ENCODE results near the gene ME1. TPM values are rescaled to one million over a fixed set of nuclear protein-coding genes. Genes with fewer than 3 reads are reported as not detected.
"Not testable (repeated sequence)": the region's sequence is repeated elsewhere in the genome, so short reads cannot be mapped to it uniquely, and the experiment has no call there.

The ME1 gene
- 23.1 and 23.3 TPM in 2 replicates for total RNA-seq (2014; rRNA removed; shearing (Covaris generic))

DNA sequence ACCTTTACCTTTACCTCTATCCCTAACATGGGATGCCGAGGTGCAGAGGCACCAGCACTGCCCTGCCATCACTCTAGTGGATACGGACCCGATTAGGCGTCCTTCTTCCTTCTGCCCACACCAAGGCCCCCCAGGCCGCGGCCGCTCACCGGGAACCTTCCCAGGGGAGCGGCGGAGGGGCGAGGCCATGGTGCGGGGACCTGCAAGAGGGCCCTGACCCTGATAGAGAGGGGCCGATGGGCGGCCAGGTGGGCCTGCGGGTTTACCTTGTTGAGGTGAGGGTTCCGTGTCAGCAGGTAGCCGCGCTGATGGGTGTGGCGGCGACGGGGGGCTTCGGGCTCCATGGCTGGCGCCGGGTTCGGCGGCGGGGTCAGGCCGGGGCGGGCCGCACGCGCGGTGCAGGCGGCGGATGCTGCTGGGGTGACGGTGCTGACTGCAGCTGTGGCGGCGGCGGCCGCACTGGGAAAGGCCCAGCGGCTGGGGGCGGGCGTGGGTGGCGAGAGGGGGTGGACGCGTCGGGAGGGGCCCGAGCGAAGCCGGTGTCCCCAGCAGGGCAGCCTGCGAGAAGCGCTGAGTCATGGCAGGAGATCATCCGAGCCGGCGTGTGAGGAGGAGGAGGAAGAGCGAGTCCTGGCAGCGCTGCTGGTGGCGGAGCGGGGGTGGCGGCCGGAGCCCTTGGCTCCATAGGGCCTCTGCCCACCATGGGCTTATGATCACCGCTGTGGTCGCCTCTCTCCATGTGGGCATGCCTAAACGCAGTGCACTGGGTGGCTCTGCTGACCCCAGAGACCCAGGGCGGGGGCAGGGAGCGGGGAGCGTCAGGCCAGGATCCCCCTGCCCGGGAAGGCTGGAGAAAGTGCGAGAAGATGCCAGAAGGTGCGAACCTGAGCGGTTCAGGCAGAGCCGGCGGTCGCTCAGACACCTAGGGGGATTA, at the start of gene ME1:
Gene ME1, minus strand, starts transcription at position 441 of the 934 bp plus-strand sequence. Its CDS starts 97 bp downstream, at position 344.
- DNase-seq (ENCODE audit: low spot score) = peak; percentile 73

DNA sequence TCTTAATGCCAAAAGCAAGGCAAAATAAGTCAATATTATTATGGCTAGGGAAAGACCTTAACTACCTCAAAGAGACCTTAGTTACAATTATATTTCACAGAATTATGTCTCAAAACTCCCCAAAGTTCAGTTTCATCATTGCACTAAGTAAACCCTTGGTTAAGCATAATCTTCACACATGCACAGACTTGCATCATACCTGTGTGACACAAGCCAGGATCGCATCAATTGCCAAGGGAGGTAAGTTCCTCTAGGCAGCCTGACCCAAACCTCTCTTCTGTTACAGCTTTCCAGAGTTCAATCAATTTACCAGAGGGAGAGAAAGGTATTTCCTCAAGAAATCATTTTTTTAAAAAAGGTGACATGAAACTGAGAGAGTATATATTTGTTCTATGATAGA, 49.6 kb upstream of the ME1 start:
- no peak for DNase-seq (ENCODE audit: low spot score)

DNA sequence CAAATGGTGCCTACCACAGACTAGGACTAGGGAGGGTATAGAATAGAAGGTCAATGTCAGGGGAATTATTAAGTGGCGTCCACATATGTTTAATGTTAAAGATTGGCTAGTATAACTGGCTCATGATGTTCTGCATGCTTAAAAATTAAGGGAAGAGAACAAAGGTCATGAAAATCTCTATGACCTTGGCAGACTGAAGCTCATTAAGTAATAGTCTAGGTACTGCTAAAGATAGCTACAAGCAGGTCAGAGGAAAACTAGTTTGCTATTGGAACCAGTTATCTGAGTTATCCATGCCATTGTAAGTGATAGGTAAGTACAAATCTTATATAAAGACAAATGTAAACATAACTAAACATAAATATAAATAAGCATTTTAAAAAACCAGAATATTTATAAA, 48.5 kb upstream of the ME1 start:
- DNase-seq (ENCODE audit: low spot score) = no peak

DNA sequence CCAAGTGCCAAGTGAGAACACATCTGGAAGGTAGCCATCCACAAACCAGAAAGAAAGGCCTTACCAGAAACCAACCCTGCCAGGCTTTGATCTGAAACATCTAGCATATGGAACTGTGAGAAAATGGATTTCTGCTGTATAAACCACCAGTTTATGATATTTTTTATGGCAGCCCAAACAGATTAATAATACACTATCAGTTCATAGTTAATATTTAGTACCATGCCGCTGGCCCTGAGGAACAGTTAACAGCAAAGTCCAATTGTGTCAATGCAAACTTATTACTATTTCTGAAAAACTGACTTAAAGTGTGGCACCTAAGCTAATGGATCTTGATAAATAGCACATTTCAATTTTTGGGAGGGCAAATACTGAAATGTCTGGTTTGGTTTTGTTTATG, 46.1 kb upstream of the ME1 start:
- no peak for DNase-seq (ENCODE audit: low spot score)

DNA sequence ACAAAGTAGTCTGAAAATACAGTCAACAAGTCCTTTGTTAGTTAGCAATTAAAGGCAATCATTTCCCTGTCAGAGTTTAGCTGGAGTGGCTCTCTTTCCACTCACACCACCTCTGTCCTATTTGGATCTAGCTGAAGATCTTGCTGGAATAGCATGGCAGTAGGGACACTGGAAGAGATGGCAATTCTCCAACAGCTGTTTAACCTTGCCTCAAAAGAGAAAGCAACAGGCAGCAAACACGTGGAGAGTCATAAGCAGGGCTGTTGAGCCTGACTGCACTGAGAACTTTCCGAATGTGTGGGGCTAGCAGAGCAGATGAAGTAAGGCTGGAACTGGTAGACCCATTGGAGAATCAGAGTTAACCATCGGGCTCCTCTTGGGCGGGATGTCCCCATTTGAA, 43.5 kb upstream of the ME1 start:
- no peak for DNase-seq (ENCODE audit: low spot score)

DNA sequence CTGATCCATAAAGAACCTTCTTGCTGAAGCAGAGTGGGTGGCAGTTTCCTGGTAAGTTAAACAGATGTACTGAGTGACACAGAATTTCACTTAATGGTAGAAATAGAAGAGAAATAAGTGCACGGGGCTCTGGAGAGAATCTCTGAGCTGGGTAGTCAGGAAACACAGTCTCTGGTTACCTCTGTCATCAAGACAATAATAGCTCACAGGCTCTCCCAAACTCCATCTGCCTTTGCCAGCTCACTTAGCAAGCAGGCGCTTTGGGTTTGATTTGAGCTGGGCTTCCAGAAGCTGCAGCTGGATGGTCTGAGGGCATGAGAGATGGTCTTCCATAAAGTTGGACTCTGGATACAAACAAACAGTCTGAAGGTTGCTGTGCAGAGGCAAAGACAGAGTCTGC, 41.9 kb upstream of the ME1 start:
- no peak for DNase-seq (ENCODE audit: low spot score)

DNA sequence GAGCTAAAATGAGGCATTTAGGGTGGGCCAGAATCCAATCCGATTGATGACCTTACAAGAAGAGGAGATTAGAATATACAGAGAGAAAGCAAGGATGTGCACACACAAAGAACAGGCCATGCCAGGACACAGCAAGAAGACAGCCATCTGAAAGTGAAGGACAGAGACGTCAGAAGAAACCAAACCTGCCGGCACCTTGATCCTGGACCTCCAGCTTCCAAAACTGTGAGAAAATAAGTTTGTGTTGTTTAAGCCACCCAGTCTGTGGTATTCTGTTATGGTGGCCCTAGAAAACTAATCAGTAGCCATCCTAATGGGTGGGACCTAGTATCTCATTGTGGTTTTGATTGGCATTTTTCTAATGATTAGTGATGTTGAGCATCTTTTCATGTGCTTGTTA, 39.7 kb upstream of the ME1 start:
- no peak for DNase-seq (ENCODE audit: low spot score)

DNA sequence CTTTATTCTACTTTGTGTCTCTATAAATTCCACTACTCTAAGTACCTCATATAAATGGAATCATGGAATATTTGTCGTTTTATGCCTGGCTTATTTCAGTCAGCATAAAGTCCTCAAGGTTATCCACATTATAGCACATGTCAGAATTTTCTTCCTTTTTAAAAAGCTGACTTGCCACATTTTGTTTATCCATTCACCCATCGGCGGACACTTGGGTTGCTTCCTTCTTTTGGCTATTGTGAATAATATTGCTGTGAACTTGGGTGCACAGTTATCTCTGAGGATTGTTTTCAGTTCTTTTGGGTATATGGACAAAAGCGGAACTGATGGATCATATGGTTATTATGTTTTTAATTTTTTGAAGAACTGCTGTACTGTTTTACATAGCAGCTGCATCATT, 39.1 kb upstream of the ME1 start:
- no peak for DNase-seq (ENCODE audit: low spot score)

DNA sequence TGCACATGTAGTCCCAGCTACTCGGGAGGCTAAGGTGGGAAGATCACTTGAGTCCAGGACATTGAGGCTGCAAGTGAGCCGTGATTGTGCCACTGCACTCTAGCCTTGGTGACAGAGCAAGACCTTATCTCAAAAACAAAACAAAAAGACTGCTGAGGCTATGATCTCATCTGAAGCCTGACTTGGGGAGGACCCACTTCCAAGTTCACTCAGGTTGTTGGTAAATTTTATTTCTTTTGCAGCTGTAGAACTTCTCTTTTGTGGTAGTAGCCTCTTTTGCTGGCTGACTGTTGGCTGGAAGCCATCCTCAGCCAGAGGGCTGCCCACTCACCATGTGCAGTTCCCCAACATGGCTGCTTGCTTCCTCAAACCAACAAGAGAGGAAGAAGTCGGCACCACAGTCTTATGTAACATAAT, 36.8 kb upstream of the ME1 start:
- DNase-seq (ENCODE audit: low spot score) = no peak

DNA sequence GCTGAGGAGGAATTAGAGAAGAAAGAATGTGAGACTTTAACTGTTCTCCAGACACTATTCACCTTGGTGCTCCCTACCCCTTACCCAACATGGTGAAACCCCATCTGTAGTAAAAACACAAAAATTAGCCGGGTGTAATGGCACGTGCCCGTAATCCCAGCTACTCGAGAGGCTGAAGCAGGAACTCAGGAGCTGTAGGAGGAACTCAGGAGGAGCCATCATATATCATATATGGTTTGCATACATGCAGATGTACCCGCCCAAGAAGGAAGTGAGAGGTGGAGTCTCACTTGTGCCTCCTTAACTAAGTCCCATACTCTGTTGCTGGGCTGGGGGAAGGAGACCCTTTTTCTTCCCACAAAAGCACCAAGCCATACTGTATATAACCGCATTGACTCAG, 35.5 kb upstream of the ME1 start:
- no peak for DNase-seq (ENCODE audit: low spot score)

DNA sequence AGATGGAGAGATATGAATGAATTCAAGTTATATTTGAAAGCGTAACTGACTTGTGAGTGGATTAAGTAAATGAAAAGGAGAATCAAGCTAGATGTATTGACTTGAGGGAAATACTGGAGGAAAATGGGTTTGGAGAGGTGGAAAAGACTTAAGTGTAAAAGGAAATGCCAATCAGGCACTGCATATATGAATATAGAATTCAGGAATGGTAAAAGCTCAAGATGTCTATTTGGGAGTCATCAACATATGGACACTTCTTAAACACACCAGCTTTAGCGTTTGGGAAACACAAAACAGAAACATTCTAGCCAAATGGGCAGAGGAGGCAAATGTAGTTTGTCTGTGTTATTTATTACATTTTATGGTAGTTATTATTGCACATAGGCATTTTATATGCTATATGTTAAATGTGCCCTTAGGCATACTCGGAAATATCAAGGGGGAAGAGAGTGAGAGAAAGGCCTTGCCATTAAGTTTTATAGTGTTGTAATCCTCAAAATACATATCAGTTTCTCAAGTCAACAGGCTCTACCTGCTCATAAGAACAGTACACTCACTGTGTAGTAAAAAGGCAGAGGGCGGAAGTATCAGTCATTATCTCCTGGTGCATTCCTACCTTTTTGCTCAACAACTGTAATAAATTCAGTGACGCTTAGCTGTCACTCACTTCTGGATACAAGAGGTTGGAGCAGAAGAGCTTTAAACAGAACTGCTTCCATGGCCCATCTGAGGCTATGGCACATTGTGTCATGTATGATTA, 33.7 kb upstream of the ME1 start:
- no peak for DNase-seq (ENCODE audit: low spot score)

DNA sequence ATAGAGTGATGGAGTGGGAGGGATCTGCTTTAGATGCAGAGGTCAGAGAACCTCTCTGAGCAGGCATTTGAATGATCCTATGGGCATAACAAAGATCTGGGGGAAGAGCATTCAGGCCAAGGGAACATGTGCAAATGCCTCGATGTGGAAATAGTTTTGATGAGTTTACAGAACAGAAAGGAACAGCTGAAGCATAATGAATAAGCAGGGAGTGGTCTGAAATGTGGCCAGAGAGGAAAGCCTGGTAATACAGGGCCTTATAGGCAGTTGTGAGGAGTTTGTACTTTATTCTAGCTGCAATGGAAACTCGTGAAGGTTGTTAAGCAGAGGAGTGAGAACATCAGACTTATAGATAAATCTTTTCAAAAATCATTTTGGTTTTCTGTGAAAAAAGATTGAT, 33.0 kb upstream of the ME1 start:
- DNase-seq (ENCODE audit: low spot score) = no peak

DNA sequence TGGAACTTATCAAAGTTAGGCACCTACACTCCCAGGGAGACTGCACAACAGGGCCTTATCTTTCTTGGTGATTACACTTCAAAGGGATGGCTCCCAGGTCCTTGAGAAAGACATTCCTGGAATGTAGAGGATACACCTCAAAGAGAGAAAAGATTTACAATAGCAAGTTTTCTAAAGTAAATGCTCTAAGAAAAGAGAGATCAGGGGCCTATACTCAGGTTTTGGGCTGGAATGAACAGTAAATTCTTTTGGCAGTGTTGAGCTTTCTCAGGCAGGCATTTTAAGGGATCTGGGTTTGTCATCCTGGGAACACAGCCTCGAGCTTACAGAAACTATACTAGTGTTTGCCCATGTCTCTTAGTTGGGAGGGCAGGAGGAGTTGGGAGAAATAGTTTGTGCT, 31.7 kb upstream of the ME1 start:
- no peak for DNase-seq (ENCODE audit: low spot score)

DNA sequence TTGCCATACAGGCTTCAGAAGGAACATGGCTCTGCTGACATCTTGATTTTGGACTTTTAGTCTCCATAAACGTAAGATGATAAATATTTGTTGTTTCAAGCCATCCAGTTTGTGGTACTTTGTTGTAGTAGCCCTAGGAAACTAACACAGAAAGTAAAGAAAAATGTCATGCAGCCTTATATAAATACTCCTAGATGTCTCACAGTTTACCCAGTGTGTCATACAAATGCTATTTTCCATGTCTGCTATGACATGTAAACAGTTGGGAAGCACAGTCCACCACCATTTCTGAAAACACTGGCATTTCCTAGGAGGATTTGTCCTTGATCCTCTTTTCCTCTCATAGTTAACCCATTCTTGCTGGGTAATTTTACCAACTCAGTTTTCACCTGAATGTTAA, 30.6 kb upstream of the ME1 start:
- DNase-seq (ENCODE audit: low spot score) = no peak

DNA sequence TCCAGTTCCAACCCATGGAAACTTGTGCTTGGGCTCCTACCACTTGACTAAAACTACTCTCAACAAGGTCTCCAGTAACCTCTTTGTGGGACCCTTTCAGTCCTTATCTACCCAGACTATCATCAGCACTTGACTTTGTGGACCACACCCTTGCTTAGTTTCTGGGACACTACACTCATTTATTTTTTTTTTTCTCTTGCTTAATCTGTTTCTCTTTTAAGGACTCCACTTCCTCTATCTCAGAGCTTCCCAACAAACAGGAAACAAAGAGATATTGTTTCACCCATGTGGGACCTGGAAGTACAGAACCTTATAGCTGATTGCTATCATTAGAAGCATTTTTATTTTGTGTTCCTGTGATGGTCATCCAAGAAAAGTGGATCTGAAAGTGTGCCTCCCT, 28.8 kb upstream of the ME1 start:
- DNase-seq (ENCODE audit: low spot score) = no peak

DNA sequence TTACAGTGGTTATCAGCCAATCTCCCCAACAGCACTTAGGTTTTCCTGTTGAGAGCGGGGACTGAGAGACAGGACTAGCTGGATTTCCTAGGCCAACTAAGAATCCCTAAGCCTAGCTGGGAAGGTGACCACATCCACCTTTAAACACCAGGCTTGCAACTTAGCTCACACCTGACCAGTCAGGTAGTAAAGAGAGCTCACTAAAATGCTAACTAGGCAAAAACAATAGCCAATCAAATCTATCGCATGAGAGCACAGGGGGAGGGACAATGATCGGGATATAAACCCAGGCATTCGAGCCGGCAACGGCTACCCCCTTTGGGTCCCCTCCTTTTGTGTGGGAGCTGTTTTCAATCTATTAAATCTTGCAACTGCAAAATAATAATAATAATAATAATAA, 19.2 kb upstream of the ME1 start:
- DNase-seq (ENCODE audit: low spot score) = not testable (repeated sequence)

DNA sequence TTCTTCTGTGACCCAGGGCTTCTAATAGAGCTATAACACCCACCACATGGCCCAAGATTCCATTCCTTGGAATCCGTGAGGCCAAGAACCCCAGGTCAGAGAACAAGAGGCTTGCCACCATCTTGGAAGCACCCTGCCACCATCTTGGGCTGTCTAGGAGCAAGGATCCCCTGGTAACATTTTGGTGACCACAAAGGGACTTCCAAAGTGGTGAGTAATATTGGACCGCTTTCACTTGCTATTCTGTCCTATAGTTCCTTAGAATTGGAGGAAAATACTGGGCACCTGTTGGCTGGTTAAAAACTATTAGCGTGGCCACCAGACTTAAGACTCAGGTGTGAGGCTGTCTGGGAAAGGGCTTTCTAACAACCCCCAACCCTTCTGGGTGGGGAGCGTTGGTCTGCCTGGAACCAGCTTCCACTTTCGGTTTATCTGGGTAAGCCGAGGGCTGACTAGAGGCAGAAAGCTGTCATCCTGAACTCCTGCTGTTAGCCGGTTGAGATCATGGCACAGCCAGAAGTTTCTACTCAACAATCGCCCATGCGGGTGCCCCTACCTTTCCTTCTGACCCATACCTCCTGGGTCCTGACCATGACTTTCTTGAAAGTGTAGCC, 13.3 kb upstream of the ME1 start:
- DNase-seq (ENCODE audit: low spot score) = not testable (repeated sequence)

DNA sequence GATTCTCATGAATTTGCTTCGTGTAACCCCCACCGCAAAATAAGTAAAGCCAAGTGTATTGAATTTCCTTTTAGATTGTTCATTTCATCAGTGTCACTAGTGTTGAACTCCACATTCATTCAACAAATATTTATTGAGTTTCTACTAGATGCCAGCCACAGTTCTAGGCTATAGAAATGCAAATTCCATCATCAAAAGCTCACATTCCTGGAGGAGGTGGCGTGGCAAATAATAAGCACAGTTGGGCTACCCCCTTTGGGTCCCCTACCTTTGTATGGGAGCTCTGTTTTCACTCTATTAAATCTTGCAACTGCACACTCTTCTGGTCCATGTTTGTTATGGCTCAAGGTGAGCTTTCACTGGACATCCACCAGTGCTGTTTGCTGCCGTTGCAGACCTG, 12.7 kb upstream of the ME1 start:
- DNase-seq (ENCODE audit: low spot score) = no peak

DNA sequence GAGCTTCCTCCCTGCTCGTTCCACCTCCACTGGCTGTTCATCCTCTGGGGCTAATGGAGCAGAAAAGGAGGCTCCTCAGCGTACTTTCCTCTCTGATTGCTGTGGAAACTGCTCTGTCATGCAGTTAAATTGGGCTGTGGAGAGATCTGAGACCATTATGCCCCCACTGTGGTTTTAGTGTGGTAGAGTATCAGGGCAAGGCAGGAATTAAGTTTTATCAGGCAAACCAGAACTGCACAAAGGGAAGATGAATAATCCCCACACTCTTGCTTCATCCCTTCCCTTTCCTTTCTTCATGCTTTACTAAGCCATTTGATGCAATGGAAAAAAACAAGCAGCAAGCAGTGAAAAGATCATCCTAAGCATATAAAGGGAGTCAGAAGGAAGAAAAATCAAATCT, 11.9 kb upstream of the ME1 start:
- peak; percentile 11 for DNase-seq (ENCODE audit: low spot score)

DNA sequence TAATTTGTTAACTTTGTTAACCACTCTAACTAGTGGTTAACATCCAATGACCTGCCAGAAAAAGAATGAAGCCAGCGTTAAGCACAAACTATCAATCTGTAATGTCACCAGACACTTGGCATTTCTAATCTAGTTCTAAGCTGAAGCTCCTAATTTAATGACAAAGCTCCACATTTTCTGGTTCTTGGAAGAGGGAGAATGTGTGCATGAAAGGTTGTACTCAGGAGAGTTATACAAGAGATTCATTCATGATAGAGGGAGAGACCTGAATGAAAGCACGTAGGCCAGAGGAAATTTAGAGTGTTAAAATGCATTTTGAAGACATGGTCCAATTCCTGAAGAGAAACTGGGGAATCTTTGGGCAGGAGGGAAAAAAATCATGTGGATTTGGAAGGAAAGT, 8.3 kb upstream of the ME1 start:
- DNase-seq (ENCODE audit: low spot score) = no peak

DNA sequence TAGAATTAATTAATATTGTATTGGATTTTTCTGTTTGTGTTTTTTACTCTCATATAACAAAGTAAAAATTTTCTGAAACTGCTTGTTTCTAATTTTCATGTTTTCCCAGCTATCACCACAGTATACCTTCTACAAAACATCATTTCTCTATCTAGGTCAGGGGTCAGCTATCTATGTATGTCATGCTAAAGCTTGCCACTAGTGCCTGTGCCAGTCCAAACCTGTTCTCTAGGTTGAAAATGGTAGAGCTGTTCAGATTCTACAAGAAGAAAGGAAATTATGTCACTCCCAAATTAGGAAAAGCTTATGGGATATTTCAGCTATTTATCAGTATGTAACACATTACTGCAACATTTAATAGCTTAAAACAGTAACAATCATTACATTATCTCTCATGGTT, 5.8 kb upstream of the ME1 start:
- DNase-seq (ENCODE audit: low spot score) = no peak

DNA sequence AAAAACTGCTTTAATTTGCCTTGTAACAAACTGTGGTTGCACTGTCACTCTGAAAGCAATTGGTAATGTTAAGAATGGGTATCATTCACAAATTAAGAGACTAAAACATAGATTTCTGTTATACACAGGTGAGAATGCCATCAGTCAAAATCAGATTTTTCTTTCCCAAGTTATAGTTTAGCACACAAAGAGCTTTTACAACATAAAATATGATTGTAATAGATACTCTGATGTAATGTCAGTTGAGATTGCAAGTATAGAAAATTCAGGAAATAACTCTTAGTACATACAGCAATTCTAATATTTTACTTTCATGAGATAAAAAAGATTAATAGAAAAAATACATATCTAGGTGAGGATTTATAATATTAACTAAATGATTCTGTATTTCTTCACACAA, 2.3 kb upstream of the ME1 start:
- DNase-seq (ENCODE audit: low spot score) = no peak

DNA sequence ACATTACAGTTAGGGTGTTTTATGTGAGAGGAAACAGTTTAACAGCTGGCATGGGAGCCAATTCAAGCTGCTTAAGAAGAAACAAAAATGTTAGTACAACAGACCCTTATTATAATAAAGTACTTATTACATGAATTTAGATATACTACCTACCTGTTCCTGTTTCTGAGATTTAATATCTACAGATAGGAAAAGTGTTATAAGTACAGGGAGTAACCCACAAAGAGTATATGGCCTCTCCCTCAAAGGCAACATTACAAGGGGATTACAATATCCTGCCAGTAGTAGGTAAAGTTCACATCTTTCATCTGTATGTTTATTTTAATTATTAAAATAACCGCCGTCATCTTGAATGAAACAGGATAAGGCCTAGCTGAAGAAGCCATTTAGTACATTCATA, 1.8 kb upstream of the ME1 start:
- no peak for DNase-seq (ENCODE audit: low spot score)
